Measurements from ENCODE around the gene MACROH2A1. TPM values are rescaled to one million over a fixed set of nuclear protein-coding genes. Genes with fewer than 3 reads are reported as not detected.

Gene MACROH2A1
- total and polyA plus RNA-seq, 10 of the 15 experiments (the other 5 are each of a cell fraction or from before 2014, with no cell fraction given) = 45.7 to 230 (median 196) TPM

GRCh38 chr5:135399794-135400542, 937 bp upstream of the MACROH2A1 start:
- in situ Hi-C loops (cut with MboI) = no loop called here
- H3K79me2 ChIP-seq (ENCODE audit: control insufficient read depth, insufficient read depth, low read length) = peaks cover 46% of the 10 kb centered on the region
- H3K27ac ChIP-seq (ENCODE audit: control insufficient read depth, insufficient read depth) = peak overlapping the region; percentile 90; the same call in 1 of the 2 replicates
- ChIA-PET SMC1A (ENCODE audit: uncharacterized antibody, unreplicated experiment) (interaction anchor here (1.1 kb wide), 1 partner anchor 26 kb away, joined by 4 read pairs; no protein-coding TSS in a partner anchor), CTCF (no interaction called here), RAD21 (ENCODE audit: unreplicated experiment) (no interaction called here), POLR2A (no interaction called here)
- no peaks in the 10 kb centered on the region for H3K27me3 ChIP-seq (replicated peaks in 1 of 2; ENCODE audit: control insufficient read depth in 2 of 2, insufficient read depth in 2 of 2, low read length in 1 of 2)
- H3K9me3 ChIP-seq (replicated peaks; ENCODE audit: control insufficient read depth, insufficient read depth, low read length) = no peaks in the 10 kb centered on the region
- peak overlapping the region; percentile 80 for H3K4me3 ChIP-seq
- 0 out of 2 replicates have a peak, but pooled peaks cover 8% of the 10 kb centered on the region for H4K20me1 ChIP-seq (ENCODE audit: control insufficient read depth, insufficient read depth)
- no peak for DNase-seq (ENCODE audit: low read depth, low spot score)
- no peak for FAIRE-seq
- peak overlapping the region; percentile 98 for H3K9ac ChIP-seq (ENCODE audit: control insufficient read depth, insufficient read depth, low read length)
- no peaks in the 10 kb centered on the region for H3K36me3 ChIP-seq (ENCODE audit: control insufficient read depth in 2 of 2, insufficient read depth in 2 of 2, low read length in 1 of 2)
- intact Hi-C loops (cut with micrococcal nuclease; ENCODE audit: unreplicated experiment) = no loop called here
- no peak for TF ChIP-seq RB1 (IDR thresholded peaks at IDR 0.05; ENCODE audit: borderline replicate concordance)
- TF ChIP-seq BCL11A (IDR thresholded peaks at IDR 0.05; ENCODE audit: low read depth, low read length) = no peak
- 0 out of 2 replicates have a peak, but pooled peaks have one; percentile 3 for TF ChIP-seq RUNX3 (IDR thresholded peaks at IDR 0.05; ENCODE audit: low read length)
- TF ChIP-seq ZZZ3 (IDR thresholded peaks at IDR 0.05; ENCODE audit: control insufficient read depth, insufficient read length, low read depth) = no peak
- TF ChIP-seq MLLT1 (IDR thresholded peaks at IDR 0.05) = 0 out of 2 replicates have a peak, but pooled peaks have one; percentile 40
- no peak for TF ChIP-seq ZBED1 (IDR thresholded peaks at IDR 0.05; ENCODE audit: borderline replicate concordance)
- no peak for TF ChIP-seq SUPT20H (IDR thresholded peaks at IDR 0.05; ENCODE audit: borderline replicate concordance, control insufficient read depth, low read depth, low read length)
- no peak for TF ChIP-seq KAT2A (conservative IDR thresholded peaks at IDR 0.05; ENCODE audit: control insufficient read depth, low read depth, low read length)
- H3K4me2 ChIP-seq (ENCODE audit: control insufficient read depth, insufficient read depth) = peak overlapping the region; percentile 93
- BruUV-seq (replicated peaks) = TSS peak; percentile 85
- peaks cover 16% of the 10 kb centered on the region for H3K4me1 ChIP-seq (ENCODE audit: control insufficient read depth, insufficient read depth, low read length)
- ATAC-seq = no peak
- 39% methylated on average over 25 of the region's 25 CpGs for WGBS (ENCODE audit: insufficient coverage, insufficient replicate concordance, low lambda C conversion rate, missing lambda C conversion rate)
- H2AFZ ChIP-seq (ENCODE audit: control insufficient read depth, low read depth, low read length) = peak overlapping the region; percentile 91
